ENCODE measurements around the gene CCDC127.

Gene CCDC127

DNA sequence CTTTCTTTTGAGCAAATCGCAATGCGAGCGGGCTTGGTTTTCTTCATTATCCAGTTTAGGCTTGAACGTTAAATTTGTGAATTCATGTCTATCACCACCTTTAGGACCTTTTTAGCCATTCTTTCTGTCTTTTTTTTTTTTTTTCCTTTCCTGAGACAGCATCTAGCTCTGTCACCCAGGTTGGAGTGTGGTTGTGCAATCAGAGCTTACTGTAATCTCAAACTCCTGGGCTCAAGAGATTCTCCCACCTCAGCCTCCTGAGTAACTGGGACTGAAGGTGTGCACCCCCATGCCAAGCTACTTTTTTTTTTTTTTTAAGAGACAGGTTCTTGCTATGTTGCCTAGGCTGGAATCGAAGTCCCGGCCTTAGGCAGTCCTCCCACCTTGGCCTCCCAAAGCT, 65.9 kb downstream of the CCDC127 start:
- DNase-seq (ENCODE audit: low read depth, low spot score): no peak
- H3K4me3 ChIP-seq (ENCODE audit: low read length): no peak overlapping the region

GRCh38 chr5:150746-151145, 67.2 kb downstream of the CCDC127 start:
- H3K4me3 ChIP-seq (ENCODE audit: low read length): no peak overlapping the region
- no peak for DNase-seq (ENCODE audit: low read depth, low spot score)

DNA sequence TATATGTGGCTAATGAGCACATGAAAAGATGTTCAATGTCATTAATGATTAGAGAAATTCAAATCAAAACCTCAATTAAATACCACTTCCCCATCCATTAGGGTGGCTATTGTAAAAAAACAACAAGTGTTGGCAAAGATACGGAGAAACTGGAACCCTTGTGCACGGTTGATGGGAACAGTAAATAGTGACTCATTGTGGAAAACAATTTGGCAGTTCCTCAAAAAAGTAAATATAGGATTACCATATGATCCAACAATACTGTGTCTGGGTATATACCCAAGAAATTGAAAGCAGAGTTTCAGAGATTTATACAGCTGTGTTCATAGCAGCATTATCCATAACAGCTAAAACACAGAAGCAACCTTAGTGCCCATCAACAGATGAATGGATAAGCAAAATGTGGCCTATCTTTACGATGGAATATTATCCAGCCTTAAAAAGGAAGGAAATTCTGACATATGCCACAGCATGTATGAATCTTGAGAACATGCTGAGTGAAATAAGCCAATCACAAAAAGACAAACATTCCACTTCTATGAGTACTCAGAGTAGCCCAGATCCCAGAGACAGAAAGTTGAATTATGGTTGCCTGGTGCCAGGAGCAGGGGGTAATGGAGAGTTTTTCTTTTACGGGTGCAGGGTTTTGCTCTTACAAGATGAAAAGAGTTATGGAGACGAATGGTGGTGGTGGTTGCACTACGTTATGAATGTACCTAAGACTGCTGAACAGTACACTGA, 68.0 kb downstream of the CCDC127 start:
- DNase-seq (ENCODE audit: low read depth, low spot score): no peak
- H3K4me3 ChIP-seq (ENCODE audit: low read length): no peak overlapping the region

- no peak overlapping the region for H3K4me3 ChIP-seq (ENCODE audit: low read length)
- no peak for DNase-seq (ENCODE audit: low read depth, low spot score)
These were observed 70.2 kb downstream of the CCDC127 start for GRCh38 chr5:147751-148150.
